NCI-H2107 (cell line): ENCODE measurements around the gene TFPT.

Source experiments
- DNase-seq: peaks from one replicate; lab custom pipeline; 2025; lab: John Stamatoyannopoulos, UW

The TFPT gene

GRCh38 chr19:54077334-54077733 is 38.1 kb downstream of the TFPT start:
- no peak for DNase-seq

DNA sequence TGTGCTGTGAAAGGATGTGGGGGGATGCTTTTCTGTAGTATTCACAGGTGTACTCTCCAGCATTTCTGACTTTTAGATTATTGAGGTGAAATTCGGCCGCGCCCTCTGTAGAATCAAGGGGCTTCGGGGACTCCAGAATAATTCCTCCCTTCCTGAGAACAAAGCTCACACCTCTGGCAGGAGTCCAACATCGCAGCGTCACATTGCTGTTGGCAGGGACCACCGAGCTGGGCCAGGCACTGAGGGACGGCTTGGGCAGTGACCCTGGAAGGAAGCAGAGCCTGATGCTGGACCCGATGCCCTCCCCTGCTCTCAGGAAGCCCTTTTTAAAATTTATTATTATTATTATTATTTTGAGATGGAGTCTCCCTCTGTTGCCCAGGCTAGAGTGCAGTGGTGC is 40.6 kb downstream of the TFPT start:
- DNase-seq: no peak

DNA sequence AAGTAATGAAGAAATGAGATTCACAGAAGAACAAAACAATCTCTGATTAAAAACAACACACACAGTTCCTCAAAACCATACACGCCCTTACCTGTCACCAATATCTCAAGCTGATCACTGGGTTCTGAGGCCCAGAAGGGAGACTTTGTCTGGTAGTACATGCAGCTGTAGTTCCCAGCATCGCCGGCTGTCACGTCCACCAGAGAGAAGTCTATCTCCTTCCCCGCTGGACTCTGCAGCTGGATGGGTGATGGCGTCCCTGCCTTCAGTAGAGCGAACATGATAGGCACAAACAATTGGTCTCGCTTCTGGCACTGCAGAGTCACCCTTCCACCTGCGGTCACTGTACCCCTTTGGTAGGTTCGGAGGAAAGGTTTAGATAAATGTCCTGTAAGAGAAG is 41.6 kb downstream of the TFPT start:
- no peak for DNase-seq

DNA sequence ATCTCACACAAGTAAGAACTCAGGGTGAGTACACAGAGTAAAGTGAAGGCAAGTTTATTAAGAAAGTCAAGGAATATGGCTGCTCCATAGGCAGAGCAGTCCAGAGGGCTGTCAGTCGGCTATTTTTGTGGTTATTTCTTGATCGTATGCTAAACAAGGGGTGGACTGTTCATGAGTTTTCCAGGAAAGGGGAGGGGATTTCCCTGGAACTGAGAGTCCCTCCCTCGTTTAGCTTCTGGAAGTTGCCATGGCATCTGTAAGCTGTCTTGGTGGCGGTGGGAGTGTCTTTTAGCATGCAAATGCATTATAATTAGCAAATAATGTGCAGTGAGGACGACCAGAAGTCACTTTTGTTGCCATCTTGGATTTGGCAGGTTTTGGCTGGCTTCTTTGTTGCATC is 46.0 kb downstream of the TFPT start:
- no peak for DNase-seq

- no peak for DNase-seq
These were observed 51.9 kb downstream of the TFPT start, which contains the start of gene VSTM1 for GRCh38 chr19:54063350-54064116. TSS of gene VSTM1 (minus strand) at chr19:54063897. CDS start at chr19:54063777, 120 bp downstream.

GRCh38 chr19:54062643-54063042 is 52.8 kb downstream of the TFPT start:
- DNase-seq: no peak
